Calu3 (cell line): Measurements from ENCODE around the gene KLHDC9. TPM values are rescaled to one million over a fixed set of nuclear protein-coding genes. Genes with fewer than 3 reads are reported as not detected.

Source experiments
- BruUV-seq: library from RNA; stranded (reverse); fragments of 400-500 nt; replicated peaks from 2 replicates; lab custom pipeline; 2021; lab: Mats Ljungman, UMichigan
- CTCF ChIA-PET: fragments of 300-600 bp; sonication (Branson Sonifier 250); formaldehyde crosslinking; loops from one replicate; lab custom pipeline; 2022; ENCODE audit warnings: antibody characterized with exemption; lab: Charles Lee
- DNase-seq: peaks from one replicate; pipeline ENCODE4 v3.0.0; 2022
- H3K27ac Mint-ChIP-seq: one replicate; pipeline ENCODE4 v1.8.0; 2022; ENCODE audit warnings: mixed read lengths; ENCODE audit not compliant: unreplicated experiment
- H3K27me3 Mint-ChIP-seq: one replicate; pipeline ENCODE4 v1.8.0; 2022; ENCODE audit warnings: mixed read lengths; ENCODE audit not compliant: unreplicated experiment
- H3K36me3 Mint-ChIP-seq: one replicate; pipeline ENCODE4 v1.8.0; 2022; ENCODE audit warnings: mild to moderate bottlenecking, moderate library complexity, mixed read lengths; ENCODE audit not compliant: insufficient read depth, unreplicated experiment
- H3K4me1 Mint-ChIP-seq: one replicate; pipeline ENCODE4 v1.8.0; 2022; ENCODE audit warnings: mild to moderate bottlenecking, low read depth, mixed read lengths; ENCODE audit not compliant: unreplicated experiment
- H3K4me3 Mint-ChIP-seq: one replicate; pipeline ENCODE4 v1.8.0; 2022; ENCODE audit warnings: mild to moderate bottlenecking, low read depth, moderate library complexity, mixed read lengths; ENCODE audit not compliant: unreplicated experiment
- H3K9me3 Mint-ChIP-seq: one replicate; pipeline ENCODE4 v1.8.0; 2022; ENCODE audit warnings: low read depth, mixed read lengths; ENCODE audit not compliant: unreplicated experiment
- intact Hi-C: fragments of 100-400 bp; cut with micrococcal nuclease; formaldehyde crosslinking; loops from one replicate; pipeline ENCODE4 v1.10.0; 2022; ENCODE audit not compliant: unreplicated experiment
- total RNA-seq: library from RNA; stranded (reverse); gene quantifications from 2 replicates; pipeline ENCODE4 v1.2.3, GENCODE V29; 2022
- TF ChIP-seq, protein P1 (sequence below): fragments of 200-600 bp; IDR thresholded peaks from one replicate; pipeline ENCODE4 v1.8.0; 2022; ENCODE audit warnings: antibody characterized with exemption; ENCODE audit not compliant: unreplicated experiment

Gene KLHDC9
- total RNA-seq, 1 experiment from 2014 or later, result 5.3 TPM

DNA sequence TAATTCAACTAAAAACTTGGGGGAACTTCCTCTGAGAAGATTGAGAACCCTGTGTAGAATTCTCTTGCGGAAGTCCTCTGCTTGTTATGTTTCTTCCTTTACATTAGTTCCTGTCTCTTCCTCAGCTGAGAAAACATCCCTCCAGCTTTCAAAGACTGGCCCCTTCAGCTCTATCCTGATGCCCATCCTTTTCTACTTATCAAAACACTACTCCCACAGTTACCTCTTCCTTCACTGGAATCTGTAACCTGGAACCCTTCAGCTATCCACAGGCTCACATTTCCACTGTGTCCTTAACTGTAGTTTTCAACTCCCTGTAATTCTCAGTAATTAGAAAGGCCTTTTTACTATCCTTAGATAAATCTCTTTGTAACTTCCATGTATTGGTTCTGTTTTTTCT, 40.3 kb downstream of the KLHDC9 start:
- BruUV-seq, result no TSS peak
- intact Hi-C loops, result loop anchor here (5.0 to 10.0 kb wide), 2 partner anchors 301 to 414 kb away; no protein-coding TSS in a partner anchor
- Mint-ChIP-seq H3K9me3 (no peaks in the 10 kb centered on the region), H3K27ac (no peak overlapping the region), H3K4me3 (no peak overlapping the region), H3K4me1 (peaks cover 9% of the 10 kb centered on the region), H3K27me3 (no peaks in the 10 kb centered on the region), H3K36me3 (no peaks in the 10 kb centered on the region)
- TF ChIP-seq, protein P1, sequence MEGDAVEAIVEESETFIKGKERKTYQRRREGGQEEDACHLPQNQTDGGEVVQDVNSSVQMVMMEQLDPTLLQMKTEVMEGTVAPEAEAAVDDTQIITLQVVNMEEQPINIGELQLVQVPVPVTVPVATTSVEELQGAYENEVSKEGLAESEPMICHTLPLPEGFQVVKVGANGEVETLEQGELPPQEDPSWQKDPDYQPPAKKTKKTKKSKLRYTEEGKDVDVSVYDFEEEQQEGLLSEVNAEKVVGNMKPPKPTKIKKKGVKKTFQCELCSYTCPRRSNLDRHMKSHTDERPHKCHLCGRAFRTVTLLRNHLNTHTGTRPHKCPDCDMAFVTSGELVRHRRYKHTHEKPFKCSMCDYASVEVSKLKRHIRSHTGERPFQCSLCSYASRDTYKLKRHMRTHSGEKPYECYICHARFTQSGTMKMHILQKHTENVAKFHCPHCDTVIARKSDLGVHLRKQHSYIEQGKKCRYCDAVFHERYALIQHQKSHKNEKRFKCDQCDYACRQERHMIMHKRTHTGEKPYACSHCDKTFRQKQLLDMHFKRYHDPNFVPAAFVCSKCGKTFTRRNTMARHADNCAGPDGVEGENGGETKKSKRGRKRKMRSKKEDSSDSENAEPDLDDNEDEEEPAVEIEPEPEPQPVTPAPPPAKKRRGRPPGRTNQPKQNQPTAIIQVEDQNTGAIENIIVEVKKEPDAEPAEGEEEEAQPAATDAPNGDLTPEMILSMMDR, result no peak
- no peak for DNase-seq
- CTCF ChIA-PET, result interaction anchor here (0.6 to 1.1 kb wide), 2 partner anchors 9 to 159 kb away, joined by 3 to 4 read pairs; no protein-coding TSS in a partner anchor

DNA sequence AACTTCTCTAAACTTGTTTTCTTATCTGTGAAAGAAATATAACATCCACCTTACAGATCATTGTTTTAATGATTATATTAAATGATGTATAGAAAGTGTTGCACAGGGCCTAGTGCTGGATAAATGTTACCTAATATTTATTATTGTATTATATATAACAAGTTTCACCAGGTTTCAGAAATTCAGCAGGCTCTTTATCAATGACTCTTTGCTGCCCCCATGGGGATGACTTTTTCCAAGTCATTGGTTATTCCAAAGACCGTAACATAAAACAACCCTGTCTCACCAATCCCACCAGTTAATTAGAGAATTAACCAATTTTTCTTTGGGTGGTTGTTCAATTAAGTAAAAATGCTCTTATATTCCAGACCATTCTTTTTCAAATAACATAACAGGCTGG, 41.6 kb downstream of the KLHDC9 start:
- no peak overlapping the region for H3K4me3 Mint-ChIP-seq
- TF ChIP-seq, protein P1, result no peak
- no peaks in the 10 kb centered on the region for H3K36me3 Mint-ChIP-seq
- intact Hi-C loops, result loop anchor here (5.0 to 10.0 kb wide), 2 partner anchors 302 to 415 kb away; no protein-coding TSS in a partner anchor
- H3K27me3 Mint-ChIP-seq, result no peaks in the 10 kb centered on the region
- peak; percentile 74 for DNase-seq
- no peaks in the 10 kb centered on the region for H3K9me3 Mint-ChIP-seq
- CTCF ChIA-PET, result no interaction called here
- H3K27ac Mint-ChIP-seq, result no peak overlapping the region
- BruUV-seq, result no TSS peak
- peaks cover 9% of the 10 kb centered on the region for H3K4me1 Mint-ChIP-seq

DNA sequence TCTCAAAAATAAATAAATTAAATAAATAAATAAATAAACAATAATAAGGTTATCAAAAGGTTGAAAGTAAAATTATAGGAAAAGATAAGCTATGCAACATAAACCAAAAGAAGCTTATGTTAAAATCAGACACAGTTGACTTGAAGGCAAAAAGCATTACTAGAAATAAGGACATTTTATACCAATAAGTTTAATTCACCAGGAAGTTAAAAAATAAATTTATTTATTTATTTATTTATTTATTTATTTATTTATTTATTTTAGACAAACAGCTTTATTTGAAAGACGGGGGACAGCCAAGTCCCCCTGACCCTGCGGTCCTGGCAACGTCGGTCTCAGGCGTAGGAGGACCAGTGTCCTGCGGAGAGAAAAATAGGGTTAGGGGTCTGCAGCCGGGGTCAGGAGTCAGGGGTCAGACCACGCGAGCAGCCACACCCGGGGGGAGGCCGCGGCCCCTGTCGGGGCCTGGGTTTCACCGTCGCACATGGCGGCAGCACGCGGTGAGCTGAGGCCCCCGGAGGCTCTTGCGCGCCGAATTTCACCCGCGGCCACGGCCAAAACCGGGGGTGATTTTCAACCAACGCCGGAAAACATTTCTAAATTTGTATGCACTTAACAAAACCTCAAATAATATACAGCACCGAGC, 42.7 kb downstream of the KLHDC9 start:
- no peak for DNase-seq
- no peak overlapping the region for H3K27ac Mint-ChIP-seq
- BruUV-seq, result no TSS peak
- TF ChIP-seq, protein P1, result no peak
- H3K4me1 Mint-ChIP-seq, result peaks cover 9% of the 10 kb centered on the region
- no peaks in the 10 kb centered on the region for H3K27me3 Mint-ChIP-seq
- no peak overlapping the region for H3K4me3 Mint-ChIP-seq
- intact Hi-C loops, result no loop called here
- H3K36me3 Mint-ChIP-seq, result no peaks in the 10 kb centered on the region
- CTCF ChIA-PET, result interaction anchor here (0.6 to 1.1 kb wide), 3 partner anchors 8 to 67 kb away, joined by 3 to 5 read pairs (median 3); partner anchors contain the start of gene USP21
- H3K9me3 Mint-ChIP-seq, result no peaks in the 10 kb centered on the region

- Mint-ChIP-seq H3K27ac (no peak overlapping the region), H3K36me3 (no peaks in the 10 kb centered on the region), H3K9me3 (no peaks in the 10 kb centered on the region), H3K4me1 (no peaks in the 10 kb centered on the region), H3K27me3 (no peaks in the 10 kb centered on the region), H3K4me3 (no peak overlapping the region)
- no TSS peak for BruUV-seq
- intact Hi-C loops, result no loop called here
- CTCF ChIA-PET, result interaction anchor here (0.5 to 0.7 kb wide), 3 partner anchors 13 to 240 kb away, joined by 3 to 5 read pairs (median 5); no protein-coding TSS in a partner anchor
- TF ChIP-seq, protein P1, result no peak
- no peak for DNase-seq
These were observed 47.7 kb downstream of the KLHDC9 start for GRCh38 chr1:161145832-161146231.

Other genes with a start within 250 kb of the KLHDC9 start
- gene CD244, start 235.5 kb upstream of the KLHDC9 start, total RNA-seq, result not detected in 2 replicates
- gene ITLN1, start 213.2 kb upstream of the KLHDC9 start, total RNA-seq, result 0.54 TPM in 1 of 2 replicates, not detected in the other
- not detected in 2 replicates for gene ITLN2, start 143.6 kb upstream of the KLHDC9 start, total RNA-seq
- 157 and 173 TPM in 2 replicates for gene F11R, start 77.2 kb upstream of the KLHDC9 start, total RNA-seq
- 67.6 and 74.1 TPM in 2 replicates for gene TSTD1, start 59.4 kb upstream of the KLHDC9 start, total RNA-seq
- 72.1 and 75.4 TPM in 2 replicates for gene USF1, start 52.4 kb upstream of the KLHDC9 start, total RNA-seq
- 1.7 and 2.9 TPM in 2 replicates for gene ARHGAP30, start 28.5 kb upstream of the KLHDC9 start, total RNA-seq
- gene NECTIN4, start 8.8 kb upstream of the KLHDC9 start, total RNA-seq, result 24.9 and 42.4 TPM in 2 replicates
- 121 and 129 TPM in 2 replicates for gene PFDN2, start 19.7 kb downstream of the KLHDC9 start, total RNA-seq
- gene NIT1, start 19.7 kb downstream of the KLHDC9 start, total RNA-seq, result 49.8 and 52.9 TPM in 2 replicates
- 40.4 and 45.7 TPM in 2 replicates for gene DEDD, start 34.3 kb downstream of the KLHDC9 start, total RNA-seq
- 77.5 and 85.8 TPM in 2 replicates for gene UFC1, start 55.6 kb downstream of the KLHDC9 start, total RNA-seq
- gene USP21, start 61.1 kb downstream of the KLHDC9 start, total RNA-seq, result 35.8 and 40.9 TPM in 2 replicates
- 25.7 and 27.1 TPM in 2 replicates for gene PPOX, start 68.1 kb downstream of the KLHDC9 start, total RNA-seq
- 51.9 and 59.2 TPM in 2 replicates for gene B4GALT3, start 79.1 kb downstream of the KLHDC9 start, total RNA-seq
- gene ADAMTS4, start 100.7 kb downstream of the KLHDC9 start, total RNA-seq, result not detected in 2 replicates
- 91.3 and 98.3 TPM in 2 replicates for gene NDUFS2, start 104.0 kb downstream of the KLHDC9 start, total RNA-seq
- not detected in 2 replicates for gene FCER1G, start 116.9 kb downstream of the KLHDC9 start, total RNA-seq
- gene APOA2, start 125.3 kb downstream of the KLHDC9 start, total RNA-seq, result not detected in 2 replicates
- 14.1 and 15.0 TPM in 2 replicates for gene TOMM40L, start 127.7 kb downstream of the KLHDC9 start, total RNA-seq
- gene NR1I3, start 139.8 kb downstream of the KLHDC9 start, total RNA-seq, result not detected in 2 replicates
- not detected in 2 replicates for gene PCP4L1, start 160.4 kb downstream of the KLHDC9 start, total RNA-seq
- gene MPZ, start 211.6 kb downstream of the KLHDC9 start, total RNA-seq, result 0.37 and 0.47 TPM in 2 replicates
- gene SDHC, start 216.0 kb downstream of the KLHDC9 start, total RNA-seq, result 242 and 245 TPM in 2 replicates